ENCODE measurements around the gene EIF2A.

DNA sequence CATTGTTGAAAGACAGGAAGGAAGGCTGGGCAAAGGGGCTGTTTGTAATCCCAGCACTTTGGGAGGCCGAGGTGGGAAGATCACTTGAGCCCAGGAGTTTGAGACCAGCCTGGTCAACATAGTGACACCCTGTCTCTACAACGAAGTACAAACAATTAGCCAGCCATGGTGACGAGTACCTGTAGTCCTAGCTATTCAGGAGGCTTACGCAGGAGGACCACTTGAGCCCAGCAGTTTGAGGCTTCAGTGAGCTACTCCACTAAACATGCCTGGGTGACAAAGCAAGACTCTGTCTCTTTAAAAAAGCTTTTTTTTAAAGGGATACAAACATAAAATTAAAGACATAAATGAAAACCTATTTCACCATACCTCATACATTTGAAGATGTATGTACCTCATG lies 11.4 kb upstream of the EIF2A start:
- TF ChIP-seq, protein P1, sequence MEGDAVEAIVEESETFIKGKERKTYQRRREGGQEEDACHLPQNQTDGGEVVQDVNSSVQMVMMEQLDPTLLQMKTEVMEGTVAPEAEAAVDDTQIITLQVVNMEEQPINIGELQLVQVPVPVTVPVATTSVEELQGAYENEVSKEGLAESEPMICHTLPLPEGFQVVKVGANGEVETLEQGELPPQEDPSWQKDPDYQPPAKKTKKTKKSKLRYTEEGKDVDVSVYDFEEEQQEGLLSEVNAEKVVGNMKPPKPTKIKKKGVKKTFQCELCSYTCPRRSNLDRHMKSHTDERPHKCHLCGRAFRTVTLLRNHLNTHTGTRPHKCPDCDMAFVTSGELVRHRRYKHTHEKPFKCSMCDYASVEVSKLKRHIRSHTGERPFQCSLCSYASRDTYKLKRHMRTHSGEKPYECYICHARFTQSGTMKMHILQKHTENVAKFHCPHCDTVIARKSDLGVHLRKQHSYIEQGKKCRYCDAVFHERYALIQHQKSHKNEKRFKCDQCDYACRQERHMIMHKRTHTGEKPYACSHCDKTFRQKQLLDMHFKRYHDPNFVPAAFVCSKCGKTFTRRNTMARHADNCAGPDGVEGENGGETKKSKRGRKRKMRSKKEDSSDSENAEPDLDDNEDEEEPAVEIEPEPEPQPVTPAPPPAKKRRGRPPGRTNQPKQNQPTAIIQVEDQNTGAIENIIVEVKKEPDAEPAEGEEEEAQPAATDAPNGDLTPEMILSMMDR (CRISPR knock-in tag; IDR thresholded peaks at IDR 0.05): no peak
- TF ChIP-seq ZNF207 (IDR thresholded peaks at IDR 0.05; ENCODE audit: borderline replicate concordance) (no peak), TCF12 (IDR thresholded peaks at IDR 0.05) (no peak), TCF12 (CRISPR knock-in tag; IDR thresholded peaks at IDR 0.05) (no peak), ZNF572 (CRISPR knock-in tag; IDR thresholded peaks at IDR 0.05) (no peak), MAFF (IDR thresholded peaks at IDR 0.05; ENCODE audit: low read depth, low read length) (no peak), EP300 (IDR thresholded peaks at IDR 0.05; ENCODE audit: low read depth in 2 of 2, low read length in 2 of 2) (no peak), EP300 (CRISPR knock-in tag; IDR thresholded peaks at IDR 0.05; ENCODE audit: borderline replicate concordance) (no peak), ESRRA (CRISPR knock-in tag; IDR thresholded peaks at IDR 0.05; ENCODE audit: low read depth) (no peak), NFIC (IDR thresholded peaks at IDR 0.05; ENCODE audit: low read length) (no peak), POLR2A (IDR thresholded peaks at IDR 0.05; ENCODE audit: insufficient read depth in 1 of 2, low read depth in 2 of 2, low read length in 2 of 2) (no peak)
- TF ChIP-seq, protein P2, sequence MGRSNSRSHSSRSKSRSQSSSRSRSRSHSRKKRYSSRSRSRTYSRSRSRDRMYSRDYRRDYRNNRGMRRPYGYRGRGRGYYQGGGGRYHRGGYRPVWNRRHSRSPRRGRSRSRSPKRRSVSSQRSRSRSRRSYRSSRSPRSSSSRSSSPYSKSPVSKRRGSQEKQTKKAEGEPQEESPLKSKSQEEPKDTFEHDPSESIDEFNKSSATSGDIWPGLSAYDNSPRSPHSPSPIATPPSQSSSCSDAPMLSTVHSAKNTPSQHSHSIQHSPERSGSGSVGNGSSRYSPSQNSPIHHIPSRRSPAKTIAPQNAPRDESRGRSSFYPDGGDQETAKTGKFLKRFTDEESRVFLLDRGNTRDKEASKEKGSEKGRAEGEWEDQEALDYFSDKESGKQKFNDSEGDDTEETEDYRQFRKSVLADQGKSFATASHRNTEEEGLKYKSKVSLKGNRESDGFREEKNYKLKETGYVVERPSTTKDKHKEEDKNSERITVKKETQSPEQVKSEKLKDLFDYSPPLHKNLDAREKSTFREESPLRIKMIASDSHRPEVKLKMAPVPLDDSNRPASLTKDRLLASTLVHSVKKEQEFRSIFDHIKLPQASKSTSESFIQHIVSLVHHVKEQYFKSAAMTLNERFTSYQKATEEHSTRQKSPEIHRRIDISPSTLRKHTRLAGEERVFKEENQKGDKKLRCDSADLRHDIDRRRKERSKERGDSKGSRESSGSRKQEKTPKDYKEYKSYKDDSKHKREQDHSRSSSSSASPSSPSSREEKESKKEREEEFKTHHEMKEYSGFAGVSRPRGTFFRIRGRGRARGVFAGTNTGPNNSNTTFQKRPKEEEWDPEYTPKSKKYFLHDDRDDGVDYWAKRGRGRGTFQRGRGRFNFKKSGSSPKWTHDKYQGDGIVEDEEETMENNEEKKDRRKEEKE (IDR thresholded peaks at IDR 0.05): no peak
- TF ChIP-seq, protein P3, sequence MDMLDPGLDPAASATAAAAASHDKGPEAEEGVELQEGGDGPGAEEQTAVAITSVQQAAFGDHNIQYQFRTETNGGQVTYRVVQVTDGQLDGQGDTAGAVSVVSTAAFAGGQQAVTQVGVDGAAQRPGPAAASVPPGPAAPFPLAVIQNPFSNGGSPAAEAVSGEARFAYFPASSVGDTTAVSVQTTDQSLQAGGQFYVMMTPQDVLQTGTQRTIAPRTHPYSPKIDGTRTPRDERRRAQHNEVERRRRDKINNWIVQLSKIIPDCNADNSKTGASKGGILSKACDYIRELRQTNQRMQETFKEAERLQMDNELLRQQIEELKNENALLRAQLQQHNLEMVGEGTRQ (IDR thresholded peaks at IDR 0.05; ENCODE audit: low read depth, low read length): no peak
- TF ChIP-seq, protein P3 (CRISPR knock-in tag; IDR thresholded peaks at IDR 0.05; ENCODE audit: borderline replicate concordance): no peak
- TF ChIP-seq, protein P4, sequence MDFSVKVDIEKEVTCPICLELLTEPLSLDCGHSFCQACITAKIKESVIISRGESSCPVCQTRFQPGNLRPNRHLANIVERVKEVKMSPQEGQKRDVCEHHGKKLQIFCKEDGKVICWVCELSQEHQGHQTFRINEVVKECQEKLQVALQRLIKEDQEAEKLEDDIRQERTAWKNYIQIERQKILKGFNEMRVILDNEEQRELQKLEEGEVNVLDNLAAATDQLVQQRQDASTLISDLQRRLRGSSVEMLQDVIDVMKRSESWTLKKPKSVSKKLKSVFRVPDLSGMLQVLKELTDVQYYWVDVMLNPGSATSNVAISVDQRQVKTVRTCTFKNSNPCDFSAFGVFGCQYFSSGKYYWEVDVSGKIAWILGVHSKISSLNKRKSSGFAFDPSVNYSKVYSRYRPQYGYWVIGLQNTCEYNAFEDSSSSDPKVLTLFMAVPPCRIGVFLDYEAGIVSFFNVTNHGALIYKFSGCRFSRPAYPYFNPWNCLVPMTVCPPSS (IDR thresholded peaks at IDR 0.05): no peak
- TF ChIP-seq, protein P5, sequence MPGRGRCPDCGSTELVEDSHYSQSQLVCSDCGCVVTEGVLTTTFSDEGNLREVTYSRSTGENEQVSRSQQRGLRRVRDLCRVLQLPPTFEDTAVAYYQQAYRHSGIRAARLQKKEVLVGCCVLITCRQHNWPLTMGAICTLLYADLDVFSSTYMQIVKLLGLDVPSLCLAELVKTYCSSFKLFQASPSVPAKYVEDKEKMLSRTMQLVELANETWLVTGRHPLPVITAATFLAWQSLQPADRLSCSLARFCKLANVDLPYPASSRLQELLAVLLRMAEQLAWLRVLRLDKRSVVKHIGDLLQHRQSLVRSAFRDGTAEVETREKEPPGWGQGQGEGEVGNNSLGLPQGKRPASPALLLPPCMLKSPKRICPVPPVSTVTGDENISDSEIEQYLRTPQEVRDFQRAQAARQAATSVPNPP (CRISPR knock-in tag; IDR thresholded peaks at IDR 0.05): no peak
